Measurements from ENCODE around the gene ABCG8. TPM values are rescaled to one million over a fixed set of nuclear protein-coding genes. Genes with fewer than 3 reads are reported as not detected.

Gene ABCG8
- total RNA-seq, 1 donor from 2014 or later = not detected

DNA sequence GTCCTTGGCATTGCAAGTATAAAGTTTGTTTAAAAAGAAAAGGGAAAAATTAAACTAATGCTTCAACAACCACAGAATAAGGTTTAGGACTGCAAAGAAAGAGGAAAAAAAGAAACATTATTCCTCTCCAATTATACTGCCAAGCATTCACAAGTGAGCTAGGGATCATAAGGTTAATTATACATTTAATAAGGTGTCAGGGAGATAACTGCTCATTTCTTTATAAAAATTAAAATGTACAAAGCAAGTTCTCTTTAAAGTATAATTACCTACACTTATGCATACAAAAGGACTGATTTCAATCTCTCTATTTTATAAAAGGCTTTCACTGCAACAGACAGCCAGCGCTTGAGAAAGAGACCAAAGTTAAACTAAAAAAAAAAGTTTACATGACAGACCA, 58.1 kb downstream of the ABCG8 start:
- Mint-ChIP-seq H3K27me3 (ENCODE audit: low read depth) (no peaks in the 10 kb centered on the region), H3K4me3 (no peak overlapping the region), H3K4me1 (no peaks in the 10 kb centered on the region), H3K27ac (no peak overlapping the region), H3K36me3 (peaks cover 45% of the 10 kb centered on the region), H3K9me3 (no peaks in the 10 kb centered on the region)
- DNase-seq (ENCODE audit: low spot score in 2 of 2, unreplicated experiment in 2 of 2) = no peak
- TF ChIP-seq, protein P1, sequence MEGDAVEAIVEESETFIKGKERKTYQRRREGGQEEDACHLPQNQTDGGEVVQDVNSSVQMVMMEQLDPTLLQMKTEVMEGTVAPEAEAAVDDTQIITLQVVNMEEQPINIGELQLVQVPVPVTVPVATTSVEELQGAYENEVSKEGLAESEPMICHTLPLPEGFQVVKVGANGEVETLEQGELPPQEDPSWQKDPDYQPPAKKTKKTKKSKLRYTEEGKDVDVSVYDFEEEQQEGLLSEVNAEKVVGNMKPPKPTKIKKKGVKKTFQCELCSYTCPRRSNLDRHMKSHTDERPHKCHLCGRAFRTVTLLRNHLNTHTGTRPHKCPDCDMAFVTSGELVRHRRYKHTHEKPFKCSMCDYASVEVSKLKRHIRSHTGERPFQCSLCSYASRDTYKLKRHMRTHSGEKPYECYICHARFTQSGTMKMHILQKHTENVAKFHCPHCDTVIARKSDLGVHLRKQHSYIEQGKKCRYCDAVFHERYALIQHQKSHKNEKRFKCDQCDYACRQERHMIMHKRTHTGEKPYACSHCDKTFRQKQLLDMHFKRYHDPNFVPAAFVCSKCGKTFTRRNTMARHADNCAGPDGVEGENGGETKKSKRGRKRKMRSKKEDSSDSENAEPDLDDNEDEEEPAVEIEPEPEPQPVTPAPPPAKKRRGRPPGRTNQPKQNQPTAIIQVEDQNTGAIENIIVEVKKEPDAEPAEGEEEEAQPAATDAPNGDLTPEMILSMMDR (IDR thresholded peaks at IDR 0.05; ENCODE audit: unreplicated experiment) = no peak

DNA sequence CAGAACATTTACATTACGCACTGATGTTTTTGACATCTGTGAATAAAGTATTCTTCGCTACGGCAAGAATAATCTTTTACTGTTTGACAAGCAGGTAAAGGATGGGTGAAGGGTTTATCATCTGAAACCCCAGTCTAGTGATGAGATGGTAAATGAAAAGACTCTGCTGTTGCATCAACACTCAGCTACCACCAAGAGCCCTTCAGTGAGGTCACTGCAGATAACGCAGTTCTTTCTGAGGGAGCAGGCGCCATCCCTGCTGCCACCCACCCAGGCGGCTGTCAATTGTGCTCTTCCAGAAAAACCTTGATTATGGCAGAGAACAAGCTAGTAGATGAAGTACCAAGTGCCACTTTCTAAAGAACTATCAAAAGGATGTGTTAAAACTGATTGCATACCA, 58.7 kb downstream of the ABCG8 start:
- H3K27ac Mint-ChIP-seq = no peak overlapping the region
- no peaks in the 10 kb centered on the region for H3K4me1 Mint-ChIP-seq
- no peaks in the 10 kb centered on the region for H3K9me3 Mint-ChIP-seq
- TF ChIP-seq, protein P1 (IDR thresholded peaks at IDR 0.05; ENCODE audit: unreplicated experiment) = no peak
- no peak overlapping the region for H3K4me3 Mint-ChIP-seq
- H3K36me3 Mint-ChIP-seq = peaks cover 40% of the 10 kb centered on the region
- DNase-seq (ENCODE audit: low spot score in 2 of 2, unreplicated experiment in 2 of 2) = no peak
- H3K27me3 Mint-ChIP-seq (ENCODE audit: low read depth) = no peaks in the 10 kb centered on the region

DNA sequence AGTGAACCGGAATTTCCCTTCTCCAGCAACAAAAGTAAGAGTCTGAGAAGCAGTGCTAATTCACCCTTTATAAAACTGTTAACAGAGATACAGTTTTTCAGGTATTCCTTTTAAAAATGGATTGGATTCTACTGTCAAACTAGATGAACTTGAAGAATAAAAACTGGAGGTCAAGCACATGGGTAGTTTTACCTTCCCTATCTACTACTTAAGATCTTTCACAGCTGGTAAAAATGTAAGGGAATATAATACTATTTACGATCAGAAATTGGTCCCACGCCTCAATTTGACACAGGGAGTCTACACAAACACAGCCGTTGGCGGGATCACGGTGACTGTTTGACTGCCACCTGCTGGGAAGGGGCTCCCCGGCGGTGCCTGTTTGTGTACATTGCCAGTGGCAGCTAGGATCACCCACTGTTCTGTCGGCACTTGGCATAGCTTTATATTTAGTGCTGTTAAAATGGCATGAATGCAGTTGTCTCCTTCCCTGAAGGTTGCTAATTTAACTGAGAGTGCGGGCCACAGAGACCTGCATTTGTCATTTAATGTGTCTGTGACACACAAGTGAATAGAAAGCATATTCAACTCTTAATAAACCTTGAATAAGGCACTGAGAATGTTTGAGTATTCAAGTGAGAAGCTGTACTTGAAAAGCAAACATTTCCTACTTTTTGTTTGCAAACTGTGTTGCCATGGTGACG, 59.5 kb downstream of the ABCG8 start:
- no peaks in the 10 kb centered on the region for H3K9me3 Mint-ChIP-seq
- H3K27me3 Mint-ChIP-seq (ENCODE audit: low read depth) = no peaks in the 10 kb centered on the region
- H3K4me3 Mint-ChIP-seq = no peak overlapping the region
- H3K4me1 Mint-ChIP-seq = no peaks in the 10 kb centered on the region
- DNase-seq (ENCODE audit: low spot score in 2 of 2, unreplicated experiment in 2 of 2) = no peak
- TF ChIP-seq, protein P1 (IDR thresholded peaks at IDR 0.05; ENCODE audit: unreplicated experiment) = no peak
- no peak overlapping the region for H3K27ac Mint-ChIP-seq
- peaks cover 38% of the 10 kb centered on the region for H3K36me3 Mint-ChIP-seq

DNA sequence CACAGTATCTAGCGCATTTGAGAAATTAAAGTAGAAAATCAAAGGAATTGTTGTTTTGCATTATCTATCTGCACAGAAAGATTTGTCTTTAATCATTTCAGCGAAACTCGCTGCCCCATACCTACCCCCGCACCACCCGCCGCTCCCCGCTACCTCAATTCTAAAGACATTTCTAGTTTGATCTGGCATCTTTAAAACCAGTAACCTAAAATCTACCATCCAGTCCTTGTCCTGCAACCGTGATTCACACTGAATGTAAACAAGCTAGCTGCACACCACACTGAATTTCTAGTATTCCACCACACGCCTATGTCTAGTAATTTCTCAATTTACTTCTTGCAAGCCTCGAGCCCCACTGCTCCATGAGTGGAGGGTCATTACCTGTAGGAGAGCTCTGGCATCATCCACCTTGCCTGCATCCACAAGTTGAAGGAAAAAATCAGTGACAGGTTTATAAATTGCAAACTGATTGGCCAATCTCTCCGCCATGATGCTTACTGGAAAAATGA, 60.1 kb downstream of the ABCG8 start:
- H3K27ac Mint-ChIP-seq = no peak overlapping the region
- no peaks in the 10 kb centered on the region for H3K4me1 Mint-ChIP-seq
- TF ChIP-seq, protein P1 (IDR thresholded peaks at IDR 0.05; ENCODE audit: unreplicated experiment) = no peak
- H3K4me3 Mint-ChIP-seq = no peak overlapping the region
- no peaks in the 10 kb centered on the region for H3K27me3 Mint-ChIP-seq (ENCODE audit: low read depth)
- no peak for DNase-seq (ENCODE audit: low spot score in 2 of 2, unreplicated experiment in 2 of 2)
- no peaks in the 10 kb centered on the region for H3K9me3 Mint-ChIP-seq
- H3K36me3 Mint-ChIP-seq = peaks cover 34% of the 10 kb centered on the region

DNA sequence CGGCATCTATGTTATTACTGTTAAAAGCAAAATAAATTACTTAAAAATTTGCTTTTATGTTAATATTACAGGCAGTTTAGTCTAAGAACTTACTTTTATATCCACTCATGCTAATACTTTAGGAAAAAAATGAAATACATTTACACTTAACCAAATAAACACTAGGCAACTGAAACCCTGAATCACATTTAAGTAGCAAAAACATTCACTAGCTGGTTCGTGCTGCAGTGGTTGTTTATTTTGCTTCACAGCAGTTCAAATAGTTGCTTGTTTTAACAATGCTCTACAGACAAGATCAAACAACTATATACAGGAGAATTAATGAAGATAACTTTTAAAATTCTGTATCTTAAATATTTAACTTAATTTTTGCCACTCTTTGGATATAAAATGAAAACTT, 60.8 kb downstream of the ABCG8 start:
- Mint-ChIP-seq H3K36me3 (peaks cover 33% of the 10 kb centered on the region), H3K27me3 (ENCODE audit: low read depth) (no peaks in the 10 kb centered on the region), H3K27ac (no peak overlapping the region), H3K9me3 (no peaks in the 10 kb centered on the region), H3K4me1 (no peaks in the 10 kb centered on the region), H3K4me3 (no peak overlapping the region)
- TF ChIP-seq, protein P1 (IDR thresholded peaks at IDR 0.05; ENCODE audit: unreplicated experiment) = no peak
- DNase-seq (ENCODE audit: low spot score in 2 of 2, unreplicated experiment in 2 of 2) = no peak

Measured in mesothelial cell of epicardium (in vitro differentiated cells).